Panc1 (cell line): Measurements from ENCODE around the gene CFDP1.

Experiments used
- CTCF ChIP-seq: fragments of 450-650 bp; IDR thresholded peaks from 2 replicates; pipeline ENCODE4 v1.5.1; 2017; ENCODE audit warnings: mild to moderate bottlenecking
- POLR2AphosphoS5 ChIP-seq: IDR thresholded peaks from 2 replicates; pipeline ENCODE4 v1.6.1; 2012; ENCODE audit warnings: mild to moderate bottlenecking, low read depth, low read length, moderate library complexity

GRCh38 chr16:75309899-75310430 lies 123.3 kb downstream of the CFDP1 start:
- TF ChIP-seq CTCF: no peak
- TF ChIP-seq POLR2AphosphoS5: no peak
